ENCODE data around the gene CENPK.

CENPK gene

DNA sequence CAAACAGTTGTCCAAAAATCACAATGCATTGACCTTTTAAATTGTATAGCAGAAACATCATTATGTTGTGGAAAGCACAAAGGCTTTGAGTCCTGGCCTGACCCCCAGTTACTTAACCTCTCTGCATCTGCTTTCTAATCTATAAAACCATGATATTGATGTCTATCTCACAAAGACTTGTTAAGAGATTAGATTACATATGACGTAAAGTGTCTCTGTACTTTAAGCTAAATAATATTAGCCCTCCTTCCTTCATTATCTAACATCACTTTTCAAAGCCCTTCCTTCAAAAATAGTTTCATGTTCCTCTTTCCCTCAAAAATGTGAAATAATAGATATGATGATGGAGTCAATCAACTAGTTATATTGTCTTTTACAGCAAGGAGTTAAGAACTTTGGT, 84.6 kb downstream of the CENPK start:
- no peak for DNase-seq (ENCODE audit: low read depth)
- TF ChIP-seq, protein P1, sequence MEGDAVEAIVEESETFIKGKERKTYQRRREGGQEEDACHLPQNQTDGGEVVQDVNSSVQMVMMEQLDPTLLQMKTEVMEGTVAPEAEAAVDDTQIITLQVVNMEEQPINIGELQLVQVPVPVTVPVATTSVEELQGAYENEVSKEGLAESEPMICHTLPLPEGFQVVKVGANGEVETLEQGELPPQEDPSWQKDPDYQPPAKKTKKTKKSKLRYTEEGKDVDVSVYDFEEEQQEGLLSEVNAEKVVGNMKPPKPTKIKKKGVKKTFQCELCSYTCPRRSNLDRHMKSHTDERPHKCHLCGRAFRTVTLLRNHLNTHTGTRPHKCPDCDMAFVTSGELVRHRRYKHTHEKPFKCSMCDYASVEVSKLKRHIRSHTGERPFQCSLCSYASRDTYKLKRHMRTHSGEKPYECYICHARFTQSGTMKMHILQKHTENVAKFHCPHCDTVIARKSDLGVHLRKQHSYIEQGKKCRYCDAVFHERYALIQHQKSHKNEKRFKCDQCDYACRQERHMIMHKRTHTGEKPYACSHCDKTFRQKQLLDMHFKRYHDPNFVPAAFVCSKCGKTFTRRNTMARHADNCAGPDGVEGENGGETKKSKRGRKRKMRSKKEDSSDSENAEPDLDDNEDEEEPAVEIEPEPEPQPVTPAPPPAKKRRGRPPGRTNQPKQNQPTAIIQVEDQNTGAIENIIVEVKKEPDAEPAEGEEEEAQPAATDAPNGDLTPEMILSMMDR (conservative IDR thresholded peaks at IDR 0.05; ENCODE audit: low read depth, low read length): no peak
- no peak overlapping the region for H3K4me3 ChIP-seq (ENCODE audit: low read length)

DNA sequence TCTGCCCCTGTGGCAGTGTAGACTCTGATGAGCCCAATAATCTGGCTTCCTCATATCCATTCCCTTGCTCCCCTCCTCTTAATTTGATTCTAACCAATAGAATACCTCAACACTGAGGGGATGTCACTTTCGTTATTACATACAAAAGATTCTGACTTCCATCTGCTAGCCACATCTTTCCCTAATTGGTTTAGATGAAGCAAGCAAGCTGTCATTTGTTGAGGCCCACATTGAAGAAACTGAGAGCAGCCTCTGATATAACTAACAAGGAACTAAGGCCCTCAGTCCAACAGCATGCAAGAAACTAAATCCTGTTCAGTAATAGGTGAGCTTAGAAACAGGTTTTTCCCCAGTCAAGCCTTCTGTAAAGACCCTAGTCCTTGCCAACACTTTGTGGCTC, 87.1 kb downstream of the CENPK start:
- TF ChIP-seq, protein P1 (conservative IDR thresholded peaks at IDR 0.05; ENCODE audit: low read depth, low read length): no peak
- DNase-seq (ENCODE audit: low read depth): no peak

DNA sequence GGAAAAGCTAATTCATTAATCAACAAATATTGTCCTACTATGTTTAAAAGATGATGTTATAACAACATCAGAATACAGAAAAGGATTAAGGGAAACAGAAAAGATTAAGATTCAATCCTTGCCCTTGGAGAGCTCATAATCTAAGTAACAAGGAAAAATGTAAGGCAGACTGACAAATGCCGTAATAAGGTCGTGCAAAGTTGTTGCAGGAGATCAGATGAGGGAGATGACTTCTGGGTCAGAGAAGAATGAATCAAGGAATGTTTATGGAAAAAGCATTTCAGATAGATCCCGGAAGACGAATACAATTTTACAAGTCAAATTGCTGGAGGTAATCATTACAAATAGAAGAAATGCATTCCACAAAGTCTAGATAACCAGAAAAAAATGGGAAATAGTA, 87.6 kb downstream of the CENPK start:
- no peak for DNase-seq (ENCODE audit: low read depth)
- no peak overlapping the region for H3K4me3 ChIP-seq (ENCODE audit: low read length)
- TF ChIP-seq, protein P1 (conservative IDR thresholded peaks at IDR 0.05; ENCODE audit: low read depth, low read length): no peak

More for the DNA sequence above, 87.1 kb downstream of the CENPK start:
- no peak overlapping the region for H3K4me3 ChIP-seq (ENCODE audit: low read length)

- DNase-seq (ENCODE audit: low read depth): no peak
- TF ChIP-seq, protein P1 (conservative IDR thresholded peaks at IDR 0.05; ENCODE audit: low read depth, low read length): no peak
- H3K4me3 ChIP-seq (ENCODE audit: low read length): no peak overlapping the region
Observed at GRCh38 chr5:65474130-65474711, 88.7 kb downstream of the CENPK start.

DNA sequence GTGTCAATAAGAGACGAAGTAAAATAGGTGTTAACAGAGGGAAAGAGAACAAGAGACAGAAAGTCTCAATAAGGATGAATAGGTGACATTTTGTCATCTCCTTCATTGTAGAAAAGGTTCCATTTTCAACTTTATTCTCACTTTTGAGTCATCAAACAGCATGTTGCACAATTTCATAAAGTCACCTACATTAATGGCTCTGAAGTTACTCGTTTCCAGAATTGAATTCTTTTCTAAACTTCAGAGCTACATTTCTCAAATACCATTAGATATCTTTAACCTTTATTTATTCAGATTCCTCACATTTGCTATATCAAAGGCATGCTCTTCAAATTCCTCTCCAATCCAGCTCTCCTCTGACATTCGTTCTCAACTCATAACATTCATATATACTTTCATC, 94.3 kb downstream of the CENPK start:
- H3K4me3 ChIP-seq (ENCODE audit: low read length): no peak overlapping the region
- TF ChIP-seq, protein P1 (conservative IDR thresholded peaks at IDR 0.05; ENCODE audit: low read depth, low read length): no peak
- no peak for DNase-seq (ENCODE audit: low read depth)
